GM21360 (cell line): ENCODE results near the gene SREBF2.

Source experiments
- ATAC-seq: cut with Tn5 transposase; IDR thresholded peaks from one replicate; pipeline ENCODE4 v1.9.1; 2021; ENCODE audit warnings: mild to moderate bottlenecking, moderate library complexity; ENCODE audit not compliant: unreplicated experiment

The SREBF2 gene

GRCh38 chr22:41832553-41833368, at the start of gene SREBF2:
Gene SREBF2, plus strand, starts transcription at chr22:41833105. Its CDS starts 166 bp downstream, at chr22:41833271.
- peak; percentile 80 for ATAC-seq

DNA sequence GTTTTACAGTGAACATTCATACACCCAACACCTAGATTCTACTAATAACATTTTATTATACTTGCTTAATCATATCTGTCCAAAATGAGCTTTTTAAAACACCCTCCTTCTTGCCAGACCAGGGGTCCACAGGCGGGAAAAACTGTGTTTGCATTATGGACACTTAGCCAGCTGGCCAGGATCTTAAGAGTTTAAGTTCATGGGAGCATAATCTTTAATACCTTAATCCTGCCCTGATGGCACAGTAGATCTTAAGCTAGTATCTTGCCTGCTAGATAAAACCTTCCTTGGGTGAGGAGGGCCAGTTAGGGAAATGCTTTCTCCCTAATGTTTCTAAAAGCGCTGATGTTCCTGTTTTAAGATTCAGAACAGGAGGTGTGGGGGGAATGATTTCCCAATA, 45.6 kb upstream of the SREBF2 start:
- no peak for ATAC-seq

DNA sequence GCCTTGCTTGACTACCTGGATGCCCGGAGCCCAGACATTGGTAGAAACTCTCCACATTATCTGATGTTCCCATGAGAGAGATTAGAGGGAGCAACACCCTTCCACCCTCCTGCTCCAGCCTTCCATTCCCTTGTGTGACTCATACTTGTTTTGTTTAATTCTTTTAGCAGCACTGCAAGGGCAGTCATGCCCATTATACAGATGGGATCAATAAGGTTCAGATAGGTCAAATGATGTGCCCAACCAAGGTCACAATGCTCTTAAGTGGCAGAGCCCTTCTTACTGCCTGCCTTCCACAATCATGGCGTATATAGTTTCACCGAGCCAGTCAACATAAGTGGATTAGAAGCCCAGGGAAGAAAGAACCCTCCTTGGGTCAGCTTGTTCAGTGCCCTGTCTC, 39.0 kb upstream of the SREBF2 start:
- no peak for ATAC-seq

GRCh38 chr22:41798736-41799135, 34.2 kb upstream of the SREBF2 start:
- ATAC-seq: no peak

DNA sequence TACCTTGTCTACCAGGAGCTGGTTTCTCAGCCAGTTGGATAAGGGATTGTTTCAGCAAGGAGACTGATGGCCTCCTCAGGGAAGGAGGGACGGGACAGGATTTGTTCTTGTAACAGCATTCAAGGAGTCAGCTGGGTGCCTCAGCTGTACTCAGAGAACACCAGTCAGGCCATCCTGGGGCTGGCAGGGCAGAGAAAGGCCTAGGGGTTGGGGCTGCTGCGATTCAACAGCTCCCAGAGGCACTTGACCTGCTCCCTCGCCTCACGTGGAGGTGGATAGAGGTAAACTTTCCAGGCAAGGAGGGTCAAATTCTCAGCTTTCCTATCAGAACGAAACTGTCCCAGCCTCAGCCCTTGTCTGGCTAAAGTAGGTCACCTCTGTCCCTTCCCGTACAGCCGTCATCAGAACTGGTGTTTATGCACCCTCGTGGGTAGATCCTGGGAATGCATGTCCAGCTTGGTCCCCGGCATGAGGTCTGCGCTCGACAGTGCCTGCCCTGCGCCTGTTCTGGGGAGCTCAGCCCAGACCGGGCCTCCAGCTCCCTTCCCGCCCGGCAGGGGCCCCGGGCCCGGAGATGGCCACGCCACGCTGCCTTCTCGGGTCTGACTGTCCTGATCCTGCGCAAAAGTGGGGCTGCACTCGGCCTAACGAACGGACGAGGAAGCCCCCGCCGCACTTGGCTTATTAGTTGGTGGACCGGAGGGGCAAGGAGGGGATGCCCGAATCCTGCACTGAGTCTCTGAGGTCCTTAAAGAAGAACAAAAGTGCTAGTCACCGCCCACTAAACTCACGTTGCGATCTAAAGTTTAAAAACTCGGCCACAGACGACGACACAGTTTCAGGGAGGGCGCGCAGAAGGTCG, 33.2 kb upstream of the SREBF2 start:
- ATAC-seq: peak; percentile 33

- ATAC-seq: peak; percentile 72
Measured at GRCh38 chr22:41800348-41801146, 32.4 kb upstream of the SREBF2 start, which contains the start of gene CCDC134. Gene CCDC134, plus strand, starts transcription at chr22:41800679. Its CDS starts 8,212 bp downstream, at chr22:41808891.

DNA sequence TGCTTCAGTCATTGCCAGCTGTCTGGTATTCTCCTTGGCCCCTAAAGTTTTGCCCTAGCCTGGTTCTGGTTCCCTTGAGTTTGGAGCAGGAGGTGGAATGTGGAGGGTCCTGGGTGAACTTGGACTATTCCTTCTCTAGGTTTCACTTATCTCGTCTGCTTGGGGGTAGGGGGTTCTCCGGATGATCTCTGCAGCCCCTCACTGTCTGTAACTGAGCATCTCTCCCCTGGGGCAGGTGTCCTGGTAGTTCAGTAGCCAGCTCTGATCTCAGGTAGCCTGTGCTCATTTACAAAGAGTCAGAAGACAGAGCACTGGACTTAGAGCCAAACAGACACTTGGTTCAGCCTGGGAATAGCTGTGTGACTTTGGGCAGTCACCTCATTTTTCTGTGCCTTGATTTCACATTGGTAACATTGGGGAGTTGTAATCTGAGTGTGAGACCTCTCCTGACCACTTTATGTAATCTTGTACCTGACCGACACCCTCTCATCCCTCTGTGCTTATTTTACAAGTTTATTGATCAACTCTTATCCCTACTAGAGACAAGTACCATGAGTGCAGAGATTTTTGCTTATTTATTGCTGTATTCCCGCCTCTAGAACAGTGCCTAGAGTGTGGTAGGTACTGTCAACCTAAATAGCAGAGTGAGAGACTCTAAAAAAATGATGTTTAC, 31.6 kb upstream of the SREBF2 start:
- ATAC-seq: no peak

- ATAC-seq: no peak
Measured at GRCh38 chr22:41801886-41802285, 31.0 kb upstream of the SREBF2 start.

GRCh38 chr22:41805639-41806038, 27.3 kb upstream of the SREBF2 start:
- no peak for ATAC-seq

- no peak for ATAC-seq
Measured at GRCh38 chr22:41808400-41808799, 24.5 kb upstream of the SREBF2 start.

GRCh38 chr22:41810022-41810421, 22.9 kb upstream of the SREBF2 start:
- ATAC-seq: no peak

DNA sequence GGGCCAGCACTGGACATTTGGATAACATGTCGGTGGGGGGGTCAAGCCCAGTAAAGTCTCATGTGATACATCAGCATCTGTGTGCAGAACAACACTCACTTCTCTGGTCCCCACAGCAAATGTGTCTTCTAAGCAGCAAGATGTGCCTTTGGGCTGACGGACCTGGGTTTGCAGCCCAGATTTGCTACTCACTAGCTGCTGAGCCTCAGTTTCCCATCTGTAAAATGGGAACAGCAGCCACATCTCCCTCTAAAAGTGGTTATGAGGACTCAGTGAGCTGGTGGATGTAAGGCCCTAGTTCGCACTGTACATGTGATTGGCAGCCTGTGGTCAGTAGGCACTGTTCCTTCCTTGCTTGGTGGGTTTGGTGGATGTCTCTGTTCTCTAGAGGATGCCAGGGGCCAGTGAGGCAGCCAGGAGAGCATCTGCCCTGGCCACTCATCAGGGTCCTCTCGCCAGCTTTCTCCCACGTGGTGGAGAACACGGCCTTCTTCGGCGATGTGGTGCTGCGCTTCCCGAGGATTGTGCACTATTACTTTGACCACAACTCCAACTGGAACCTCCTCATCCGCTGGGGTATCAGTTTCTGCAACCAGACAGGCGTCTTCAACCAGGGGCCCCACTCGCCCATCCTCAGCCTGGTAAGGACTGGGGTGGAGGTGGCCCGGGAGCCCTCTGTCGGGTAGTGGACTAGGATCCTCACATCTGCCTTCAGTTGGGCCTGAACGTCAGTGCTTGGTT, 19.9 kb upstream of the SREBF2 start:
- ATAC-seq: no peak

GRCh38 chr22:41813726-41814410, 19.0 kb upstream of the SREBF2 start:
- no peak for ATAC-seq

DNA sequence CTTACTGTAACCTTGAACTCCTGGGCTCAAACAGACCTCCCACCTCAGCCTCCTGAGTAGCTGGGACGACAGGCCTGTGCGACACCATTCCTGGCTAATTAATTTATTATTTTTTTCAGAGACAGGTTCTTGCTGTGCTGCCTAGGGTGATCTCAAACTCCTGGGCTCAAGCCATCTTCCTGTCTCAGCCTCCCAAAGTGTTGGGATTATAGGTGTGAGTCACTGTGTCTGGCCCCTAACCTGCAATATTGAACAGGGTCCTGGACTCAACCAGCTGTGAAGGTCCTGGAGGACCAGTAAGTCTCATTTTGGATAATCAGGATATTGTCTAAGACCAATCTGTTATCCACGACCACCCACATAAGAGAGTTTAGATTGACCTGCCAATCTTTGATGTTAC, 17.2 kb upstream of the SREBF2 start:
- ATAC-seq: no peak

- ATAC-seq: no peak
Measured at GRCh38 chr22:41816241-41816640, 16.7 kb upstream of the SREBF2 start.

- no peak for ATAC-seq
Measured at GRCh38 chr22:41816871-41817270, 16.0 kb upstream of the SREBF2 start.

DNA sequence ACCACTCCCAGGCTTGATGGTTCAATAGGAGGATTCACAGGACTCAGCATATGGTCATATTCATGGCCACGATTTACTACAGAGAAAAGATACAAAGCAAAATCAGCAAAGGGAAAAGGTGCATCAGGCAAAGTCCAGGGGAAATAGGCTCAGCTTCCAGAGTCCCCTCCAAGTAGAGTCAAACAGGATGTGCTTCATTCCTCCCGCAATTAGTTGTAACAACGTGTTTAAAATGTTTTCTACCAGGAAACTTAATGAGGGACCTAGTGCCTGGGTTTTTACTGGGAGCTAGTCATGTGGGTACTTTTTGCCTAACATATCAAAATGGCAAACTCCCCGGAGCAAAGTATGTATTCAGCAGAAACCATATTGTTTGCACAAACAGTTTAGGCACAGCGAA, 14.9 kb upstream of the SREBF2 start:
- no peak for ATAC-seq

- ATAC-seq: no peak
Measured at GRCh38 chr22:41818596-41818995, 14.3 kb upstream of the SREBF2 start.

GRCh38 chr22:41819257-41819656, 13.6 kb upstream of the SREBF2 start:
- ATAC-seq: no peak
